ENCODE data around the gene SNX14.
"Not testable (repeated sequence)": the region's sequence is repeated elsewhere in the genome, so short reads cannot be mapped to it uniquely, and the experiment has no call there.

SNX14 gene

DNA sequence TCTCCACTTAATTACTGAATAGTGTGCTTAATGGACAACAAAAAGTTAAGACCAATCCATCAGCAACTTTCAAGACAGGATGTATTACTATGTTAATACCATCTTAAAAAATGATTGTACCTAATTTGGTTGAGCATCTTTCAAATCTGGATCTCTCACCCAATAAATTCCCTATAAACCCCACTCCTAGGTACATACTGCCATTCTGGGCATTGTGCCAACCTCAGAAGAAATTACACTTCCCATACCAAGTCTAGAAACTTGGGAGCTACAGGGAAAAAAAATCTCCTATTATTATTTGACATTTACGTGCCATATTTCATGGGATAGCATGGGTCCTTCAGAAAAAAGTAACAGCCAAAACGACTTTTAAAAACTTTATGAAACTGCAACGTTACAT, 43.9 kb upstream of the SNX14 start:
- TF ChIP-seq, protein P1, sequence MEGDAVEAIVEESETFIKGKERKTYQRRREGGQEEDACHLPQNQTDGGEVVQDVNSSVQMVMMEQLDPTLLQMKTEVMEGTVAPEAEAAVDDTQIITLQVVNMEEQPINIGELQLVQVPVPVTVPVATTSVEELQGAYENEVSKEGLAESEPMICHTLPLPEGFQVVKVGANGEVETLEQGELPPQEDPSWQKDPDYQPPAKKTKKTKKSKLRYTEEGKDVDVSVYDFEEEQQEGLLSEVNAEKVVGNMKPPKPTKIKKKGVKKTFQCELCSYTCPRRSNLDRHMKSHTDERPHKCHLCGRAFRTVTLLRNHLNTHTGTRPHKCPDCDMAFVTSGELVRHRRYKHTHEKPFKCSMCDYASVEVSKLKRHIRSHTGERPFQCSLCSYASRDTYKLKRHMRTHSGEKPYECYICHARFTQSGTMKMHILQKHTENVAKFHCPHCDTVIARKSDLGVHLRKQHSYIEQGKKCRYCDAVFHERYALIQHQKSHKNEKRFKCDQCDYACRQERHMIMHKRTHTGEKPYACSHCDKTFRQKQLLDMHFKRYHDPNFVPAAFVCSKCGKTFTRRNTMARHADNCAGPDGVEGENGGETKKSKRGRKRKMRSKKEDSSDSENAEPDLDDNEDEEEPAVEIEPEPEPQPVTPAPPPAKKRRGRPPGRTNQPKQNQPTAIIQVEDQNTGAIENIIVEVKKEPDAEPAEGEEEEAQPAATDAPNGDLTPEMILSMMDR (IDR thresholded peaks at IDR 0.05; ENCODE audit: low read depth, low read length) = no peak
- H3K4me3 ChIP-seq (ENCODE audit: low read depth, low read length) = no peak overlapping the region

DNA sequence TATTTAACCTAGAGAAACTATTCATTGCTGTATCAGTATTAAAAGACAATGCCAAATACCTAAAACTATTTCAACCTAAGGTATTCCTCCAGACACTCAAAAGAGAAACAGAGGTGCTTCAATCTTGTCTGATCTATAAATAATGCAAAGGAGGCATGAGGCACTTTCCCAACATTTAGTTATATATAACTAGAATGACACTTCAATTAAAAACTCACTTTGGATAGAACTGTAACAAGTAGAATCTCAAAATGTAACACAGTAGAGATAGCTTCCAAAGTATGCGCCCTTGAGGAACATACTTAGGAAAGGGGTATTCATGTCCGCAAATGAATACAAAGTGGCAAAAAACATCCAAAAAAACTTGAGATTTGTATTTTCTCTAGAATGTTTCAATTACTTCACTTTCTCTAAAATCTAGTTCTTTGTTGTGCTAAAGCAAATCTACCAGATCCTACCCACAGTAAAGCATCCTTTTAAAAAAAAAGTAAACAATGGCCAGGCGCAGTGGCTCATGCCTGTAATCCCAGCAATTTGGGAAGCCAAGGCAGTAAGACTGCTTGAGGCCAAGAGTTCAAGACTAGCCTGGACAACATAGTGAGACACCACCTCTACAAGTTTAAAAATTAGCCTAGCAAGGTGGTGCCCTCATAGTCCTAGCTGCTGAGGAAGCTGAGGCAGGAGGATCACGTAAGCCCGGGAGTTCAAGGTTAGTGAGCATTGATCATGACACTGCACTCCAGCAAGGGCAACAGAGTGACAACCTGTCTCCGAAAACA, 38.7 kb upstream of the SNX14 start:
- TF ChIP-seq, protein P1 (IDR thresholded peaks at IDR 0.05; ENCODE audit: low read depth, low read length) = no peak
- H3K4me3 ChIP-seq (ENCODE audit: low read depth, low read length) = no peak overlapping the region

DNA sequence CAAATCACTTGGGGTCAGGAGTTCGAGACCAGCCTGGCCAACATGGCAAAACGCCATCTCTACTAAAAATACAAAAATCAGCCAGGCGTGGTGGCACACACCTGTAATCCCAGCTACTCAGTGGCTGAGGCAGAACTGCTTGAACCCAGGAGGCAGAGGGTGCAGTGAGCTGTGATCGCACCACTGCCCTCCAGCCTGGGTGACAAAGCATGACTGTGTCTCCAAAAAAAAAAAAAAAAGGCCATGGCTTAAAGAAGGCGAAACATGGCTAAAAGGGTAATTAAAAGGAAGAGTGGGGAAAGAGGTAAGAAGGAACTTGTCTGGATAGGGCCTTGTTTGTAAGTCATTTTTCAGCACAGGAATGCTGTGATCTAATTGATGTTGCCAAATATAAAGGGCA, 37.5 kb upstream of the SNX14 start:
- H3K4me3 ChIP-seq (ENCODE audit: low read depth, low read length) = not testable (repeated sequence)

DNA sequence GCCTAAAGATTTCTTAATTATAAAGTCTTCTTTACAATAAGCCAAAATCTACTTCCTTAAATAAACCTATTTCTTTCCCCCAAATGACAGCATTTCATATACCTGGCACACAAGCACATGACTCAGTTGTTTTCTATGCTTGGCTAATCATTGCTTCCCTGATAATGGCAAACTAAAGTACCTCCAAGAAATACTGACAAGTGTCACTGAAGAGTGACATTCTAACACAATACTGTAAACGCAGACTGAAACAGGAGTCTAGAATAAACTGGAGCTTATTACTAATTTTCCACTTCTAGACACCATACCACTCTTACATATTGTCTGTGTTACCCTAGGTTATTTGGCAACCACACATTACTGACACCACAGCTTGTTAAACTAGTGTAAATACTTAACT, 34.7 kb upstream of the SNX14 start:
- no peak overlapping the region for H3K4me3 ChIP-seq (ENCODE audit: low read depth, low read length)
- TF ChIP-seq, protein P1 (IDR thresholded peaks at IDR 0.05; ENCODE audit: low read depth, low read length) = no peak

DNA sequence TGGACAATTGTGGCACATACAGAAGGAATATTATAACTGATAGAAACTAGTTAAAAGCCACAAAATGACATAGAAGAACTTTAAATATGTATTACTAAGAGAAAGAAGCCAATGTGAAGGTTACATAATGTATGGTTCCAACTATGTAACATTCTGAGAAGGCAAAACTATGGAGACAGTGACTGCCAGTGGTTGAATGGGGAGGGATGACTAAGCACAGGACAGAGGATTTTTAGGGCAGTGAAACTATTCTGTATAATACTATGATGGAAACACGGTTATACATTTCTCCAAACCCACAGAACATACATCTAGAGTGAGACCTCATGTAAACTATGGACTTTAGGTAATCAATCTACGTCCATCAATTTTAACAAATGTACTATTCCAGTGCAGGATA, 26.6 kb upstream of the SNX14 start:
- H3K4me3 ChIP-seq (ENCODE audit: low read depth, low read length) = no peak overlapping the region
- TF ChIP-seq, protein P1 (IDR thresholded peaks at IDR 0.05; ENCODE audit: low read depth, low read length) = no peak

DNA sequence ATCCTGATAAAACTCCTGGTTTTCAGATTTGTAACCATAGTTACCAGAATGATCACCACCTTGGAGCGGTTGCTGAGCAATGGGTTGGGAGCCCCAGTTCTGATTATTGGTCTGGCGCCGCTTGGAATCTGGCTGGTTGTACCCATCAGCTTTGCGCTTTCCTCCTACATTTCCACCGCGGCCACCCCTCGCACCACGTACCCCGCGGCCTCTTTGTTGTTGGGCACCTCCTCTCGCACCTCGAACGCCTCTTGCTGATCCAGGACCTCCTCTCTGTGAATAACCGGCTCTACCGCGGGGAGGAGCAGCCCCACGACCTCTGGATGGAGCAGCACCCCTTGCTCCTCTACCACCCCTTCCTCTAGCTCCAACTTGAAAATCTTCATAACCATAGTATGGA, 21.1 kb upstream of the SNX14 start:
- TF ChIP-seq, protein P1 (IDR thresholded peaks at IDR 0.05; ENCODE audit: low read depth, low read length) = no peak
- no peak overlapping the region for H3K4me3 ChIP-seq (ENCODE audit: low read depth, low read length)

DNA sequence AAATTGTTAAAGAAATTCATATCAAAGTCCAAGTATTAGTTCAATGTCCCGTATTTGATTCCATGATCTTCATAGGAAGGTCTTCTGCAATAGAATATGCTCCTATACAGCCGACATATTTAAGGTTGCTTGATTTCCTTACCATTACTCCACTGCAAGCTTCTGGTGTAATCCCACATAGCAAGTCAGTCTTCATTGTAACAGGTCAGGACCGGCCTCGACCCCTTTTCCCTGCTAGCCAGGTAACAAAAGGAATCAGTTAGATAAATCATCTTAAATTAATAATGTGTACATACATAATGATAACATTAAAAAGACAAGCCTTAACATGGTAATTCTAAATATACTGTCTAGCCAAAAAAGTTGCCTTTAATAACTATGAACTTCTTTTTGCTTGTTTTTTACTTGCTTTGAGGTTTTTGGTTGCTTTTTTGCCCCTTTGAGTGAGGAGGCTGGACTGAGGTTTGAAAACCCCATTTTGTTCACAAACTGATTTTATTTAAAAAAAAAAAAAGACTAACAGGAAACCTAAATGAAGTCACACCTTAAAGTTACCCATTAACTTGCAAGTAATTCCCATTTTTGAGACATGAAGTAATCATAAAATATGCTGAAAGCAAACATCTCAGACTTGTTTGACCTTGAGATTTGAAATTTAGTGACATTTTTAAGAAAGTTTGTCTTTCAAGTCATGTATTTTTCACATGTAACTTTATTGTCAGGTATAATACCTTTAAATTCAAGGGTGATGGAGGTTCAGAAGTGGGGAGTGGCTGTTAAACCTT, 19.2 kb upstream of the SNX14 start:
- TF ChIP-seq, protein P1 (IDR thresholded peaks at IDR 0.05; ENCODE audit: low read depth, low read length) = no peak

More for the DNA sequence above, 19.2 kb upstream of the SNX14 start:
- H3K4me3 ChIP-seq (ENCODE audit: low read depth, low read length) = no peak overlapping the region
